ENCODE measurements around the gene FBXO46.

DNA sequence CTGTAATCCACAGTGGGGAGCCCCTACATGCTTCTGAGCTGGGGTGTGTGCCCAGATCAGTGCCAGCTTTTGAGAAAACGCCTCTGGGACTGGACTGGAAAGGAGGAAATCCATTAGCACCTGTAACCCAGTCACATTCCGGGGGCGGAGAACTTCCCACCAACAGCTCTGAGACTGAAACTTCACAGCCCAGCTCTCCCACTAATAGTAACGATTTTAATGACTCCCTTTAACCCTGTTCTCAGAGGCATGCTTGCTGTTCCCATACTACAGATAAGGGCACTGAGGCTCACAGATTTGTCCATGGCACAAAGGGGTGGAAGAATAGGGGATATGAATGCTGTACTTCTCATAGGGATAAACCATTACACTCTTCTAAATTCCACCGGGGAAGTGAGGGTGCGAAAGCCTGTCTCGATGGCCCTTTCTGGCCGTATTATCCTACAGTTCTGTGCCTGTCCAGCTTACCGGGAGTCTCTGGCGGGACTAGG lies 851 bp downstream of the FBXO46 start:
- TF ChIP-seq, protein P1, sequence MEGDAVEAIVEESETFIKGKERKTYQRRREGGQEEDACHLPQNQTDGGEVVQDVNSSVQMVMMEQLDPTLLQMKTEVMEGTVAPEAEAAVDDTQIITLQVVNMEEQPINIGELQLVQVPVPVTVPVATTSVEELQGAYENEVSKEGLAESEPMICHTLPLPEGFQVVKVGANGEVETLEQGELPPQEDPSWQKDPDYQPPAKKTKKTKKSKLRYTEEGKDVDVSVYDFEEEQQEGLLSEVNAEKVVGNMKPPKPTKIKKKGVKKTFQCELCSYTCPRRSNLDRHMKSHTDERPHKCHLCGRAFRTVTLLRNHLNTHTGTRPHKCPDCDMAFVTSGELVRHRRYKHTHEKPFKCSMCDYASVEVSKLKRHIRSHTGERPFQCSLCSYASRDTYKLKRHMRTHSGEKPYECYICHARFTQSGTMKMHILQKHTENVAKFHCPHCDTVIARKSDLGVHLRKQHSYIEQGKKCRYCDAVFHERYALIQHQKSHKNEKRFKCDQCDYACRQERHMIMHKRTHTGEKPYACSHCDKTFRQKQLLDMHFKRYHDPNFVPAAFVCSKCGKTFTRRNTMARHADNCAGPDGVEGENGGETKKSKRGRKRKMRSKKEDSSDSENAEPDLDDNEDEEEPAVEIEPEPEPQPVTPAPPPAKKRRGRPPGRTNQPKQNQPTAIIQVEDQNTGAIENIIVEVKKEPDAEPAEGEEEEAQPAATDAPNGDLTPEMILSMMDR (conservative IDR thresholded peaks at IDR 0.05; ENCODE audit: low read length), result no peak
- TF ChIP-seq EZH2phosphoT487 (IDR thresholded peaks at IDR 0.05; ENCODE audit: borderline replicate concordance, low read depth, low read length), result no peak
